Fibroblast of villous mesenchyme (primary cell): ENCODE data around the gene MAP3K21. TPM values are rescaled to one million over a fixed set of nuclear protein-coding genes. Genes with fewer than 3 reads are reported as not detected.

Experiments used
- DNase-seq: peaks from one replicate; pipeline ENCODE4 v3.0.0-alpha.2; 2010; ENCODE audit warnings: low read depth
- H3K4me3 ChIP-seq: 2 replicates; pipeline ENCODE4 v1.5.1; 2011; ENCODE audit warnings: low read depth, mild to moderate bottlenecking, low read length
- CTCF ChIP-seq: IDR thresholded peaks from 2 replicates; pipeline ENCODE4 v1.5.1; 2012; ENCODE audit warnings: low read depth, mild to moderate bottlenecking, low read length; ENCODE audit not compliant: insufficient read depth
- total RNA-seq: library from RNA; depleted of rRNA; stranded (reverse); fragments of >200 nt; gene quantifications from 2 replicates; pipeline ENCODE4 v1.2.3, GENCODE V29; 2012

Gene MAP3K21
- total RNA-seq, 1 donor, result 1.3 TPM

GRCh38 chr1:233357595-233358397 lies 30.3 kb downstream of the MAP3K21 start:
- H3K4me3 ChIP-seq, result no peak overlapping the region
- TF ChIP-seq CTCF, result no peak

GRCh38 chr1:233359431-233359830 lies 31.9 kb downstream of the MAP3K21 start:
- TF ChIP-seq CTCF, result no peak
- DNase-seq, result no peak

More at GRCh38 chr1:233357595-233358397, 30.3 kb downstream of the MAP3K21 start:
- DNase-seq, result no peak

DNA sequence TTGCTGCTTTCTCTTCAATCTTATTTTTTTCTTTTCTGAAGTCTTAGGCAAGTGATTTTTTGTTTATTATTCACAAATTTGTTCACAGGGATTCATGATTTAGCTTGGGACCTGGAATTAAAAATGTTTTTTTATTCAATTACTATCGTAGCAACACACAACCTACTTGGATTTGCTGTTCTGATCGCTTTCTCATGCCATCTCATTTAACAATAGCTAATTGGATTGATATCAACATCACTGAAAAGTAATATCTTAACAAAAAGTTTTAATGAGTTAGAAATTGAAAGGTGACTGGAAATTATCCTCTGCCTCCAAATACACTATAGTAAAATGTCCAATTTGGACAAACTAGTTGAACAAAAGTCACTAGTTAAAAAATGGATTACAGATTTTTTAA lies 32.4 kb downstream of the MAP3K21 start:
- TF ChIP-seq CTCF, result no peak
- no peak for DNase-seq
- no peak overlapping the region for H3K4me3 ChIP-seq

More at GRCh38 chr1:233359431-233359830, 31.9 kb downstream of the MAP3K21 start:
- no peak overlapping the region for H3K4me3 ChIP-seq

DNA sequence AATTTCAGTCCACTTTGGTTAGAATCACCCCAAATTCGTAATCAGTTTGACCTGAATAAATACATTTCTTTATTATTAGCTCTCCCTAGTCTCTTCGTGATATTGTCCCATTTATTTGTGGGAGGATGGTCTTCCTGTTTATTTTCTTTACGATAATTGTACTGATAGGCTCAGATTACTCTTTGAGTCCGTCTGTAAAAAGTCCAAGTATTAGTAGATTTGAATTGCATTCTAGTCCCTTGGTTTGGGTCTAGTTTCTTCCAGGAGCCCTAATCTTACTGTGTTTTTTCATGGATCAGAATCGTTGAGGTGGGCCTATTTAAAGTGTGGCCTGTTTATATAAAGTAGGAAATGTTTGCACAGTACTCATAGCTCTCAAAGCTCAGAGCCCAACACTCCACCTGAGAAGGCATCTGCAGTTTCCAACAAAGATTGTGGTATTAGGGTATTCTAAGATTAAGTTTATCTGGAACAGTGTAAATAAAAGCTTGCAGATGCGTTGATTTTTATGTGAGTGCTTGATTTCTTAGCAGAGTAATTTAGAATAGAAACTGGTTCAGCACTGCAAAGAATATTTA lies 33.1 kb downstream of the MAP3K21 start:
- DNase-seq, result no peak
- TF ChIP-seq CTCF, result no peak
- no peak overlapping the region for H3K4me3 ChIP-seq

- no peak for DNase-seq
- no peak for TF ChIP-seq CTCF
- H3K4me3 ChIP-seq, result no peak overlapping the region
These were observed 34.4 kb downstream of the MAP3K21 start for GRCh38 chr1:233361876-233362275.

DNA sequence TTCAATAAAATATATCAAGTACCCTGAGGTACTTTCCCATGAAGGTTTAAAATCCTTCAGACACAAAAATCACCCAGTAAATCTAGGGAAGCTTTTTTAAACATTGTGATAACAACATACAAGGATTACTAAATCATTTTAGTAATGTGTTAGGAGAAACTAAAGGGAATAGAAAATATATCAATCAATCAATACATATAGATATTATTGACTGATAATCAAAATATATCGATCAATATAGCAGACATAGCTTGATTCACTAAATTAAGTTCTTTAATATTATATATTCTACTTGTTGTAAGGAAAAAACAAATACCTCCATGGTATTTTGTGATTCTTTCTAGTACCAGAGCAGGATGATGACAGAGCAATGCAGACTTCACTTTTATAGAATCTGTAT lies 35.2 kb downstream of the MAP3K21 start:
- no peak for TF ChIP-seq CTCF
- DNase-seq, result no peak
- H3K4me3 ChIP-seq, result no peak overlapping the region
